Measurements from ENCODE around the gene AFF1.

AFF1 gene

DNA sequence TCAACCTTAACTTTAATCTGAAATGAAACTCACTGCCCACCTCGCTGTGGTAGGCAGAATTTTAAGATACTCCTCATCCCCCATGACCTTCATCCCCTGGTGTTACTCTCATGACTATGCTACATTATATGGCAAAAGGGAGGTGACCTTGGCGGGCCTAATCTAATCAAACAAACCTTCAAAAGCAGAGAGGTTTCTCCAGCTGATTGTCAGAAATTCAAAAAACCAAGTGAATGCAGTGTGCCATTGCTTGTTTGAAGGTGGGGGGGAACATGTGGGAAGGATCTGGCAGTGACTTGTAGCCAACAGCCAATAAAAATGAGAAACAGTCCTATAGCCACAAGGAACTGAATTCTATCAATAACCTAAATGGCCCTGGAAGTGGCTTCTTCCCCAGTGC is 237.1 kb downstream of the AFF1 start:
- H3K79me2 ChIP-seq (ENCODE audit: insufficient read depth, low read length) = no peaks in the 10 kb centered on the region
- H3K4me3 ChIP-seq (ENCODE audit: insufficient read depth, low read length, poor library complexity, severe bottlenecking) = no peak overlapping the region
- no peaks in the 10 kb centered on the region for H3K27me3 ChIP-seq (ENCODE audit: low read length)
- no peaks in the 10 kb centered on the region for H3K9me2 ChIP-seq (replicated peaks; ENCODE audit: insufficient read depth, low read length)
- H3K27ac ChIP-seq (ENCODE audit: low read depth, low read length) = no peak overlapping the region
- H3K9ac ChIP-seq (ENCODE audit: low read length) = no peak overlapping the region
- TF ChIP-seq EZH2phosphoT487 (conservative IDR thresholded peaks at IDR 0.05; ENCODE audit: low read length) = no peak
- TF ChIP-seq, protein P1, sequence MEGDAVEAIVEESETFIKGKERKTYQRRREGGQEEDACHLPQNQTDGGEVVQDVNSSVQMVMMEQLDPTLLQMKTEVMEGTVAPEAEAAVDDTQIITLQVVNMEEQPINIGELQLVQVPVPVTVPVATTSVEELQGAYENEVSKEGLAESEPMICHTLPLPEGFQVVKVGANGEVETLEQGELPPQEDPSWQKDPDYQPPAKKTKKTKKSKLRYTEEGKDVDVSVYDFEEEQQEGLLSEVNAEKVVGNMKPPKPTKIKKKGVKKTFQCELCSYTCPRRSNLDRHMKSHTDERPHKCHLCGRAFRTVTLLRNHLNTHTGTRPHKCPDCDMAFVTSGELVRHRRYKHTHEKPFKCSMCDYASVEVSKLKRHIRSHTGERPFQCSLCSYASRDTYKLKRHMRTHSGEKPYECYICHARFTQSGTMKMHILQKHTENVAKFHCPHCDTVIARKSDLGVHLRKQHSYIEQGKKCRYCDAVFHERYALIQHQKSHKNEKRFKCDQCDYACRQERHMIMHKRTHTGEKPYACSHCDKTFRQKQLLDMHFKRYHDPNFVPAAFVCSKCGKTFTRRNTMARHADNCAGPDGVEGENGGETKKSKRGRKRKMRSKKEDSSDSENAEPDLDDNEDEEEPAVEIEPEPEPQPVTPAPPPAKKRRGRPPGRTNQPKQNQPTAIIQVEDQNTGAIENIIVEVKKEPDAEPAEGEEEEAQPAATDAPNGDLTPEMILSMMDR (IDR thresholded peaks at IDR 0.05; ENCODE audit: insufficient read depth, low read length, poor library complexity, severe bottlenecking) = no peak
- H4K20me1 ChIP-seq (ENCODE audit: low read depth, low read length) = no peaks in the 10 kb centered on the region
- H2AFZ ChIP-seq (ENCODE audit: low read depth, low read length, severe bottlenecking) = no peak overlapping the region
- H3K36me3 ChIP-seq (ENCODE audit: low read length) = no peaks in the 10 kb centered on the region
- H3F3A ChIP-seq (ENCODE audit: insufficient read depth) = no peaks in the 10 kb centered on the region
- H3K4me2 ChIP-seq (ENCODE audit: low read depth, low read length, poor library complexity, severe bottlenecking) = no peak overlapping the region
- no peaks in the 10 kb centered on the region for H3K9me3 ChIP-seq (ENCODE audit: insufficient read depth, low read length)

DNA sequence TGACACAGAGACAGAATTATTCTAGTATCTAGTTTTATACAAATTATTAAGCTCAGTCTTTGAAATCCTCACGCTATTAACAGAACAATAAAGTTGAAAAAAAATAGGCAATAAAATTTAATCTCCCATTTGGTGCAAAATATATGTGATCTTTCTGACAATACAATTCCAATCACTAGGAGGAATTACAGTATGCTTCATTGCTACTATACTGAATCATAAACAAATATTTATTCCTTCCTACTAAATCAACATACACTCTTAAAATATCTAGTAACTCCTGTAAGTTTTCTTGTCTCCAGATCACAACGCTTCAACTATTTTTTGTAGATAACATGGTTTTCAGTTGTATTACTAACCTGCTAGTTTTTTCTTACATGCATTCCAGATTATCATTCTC is 239.9 kb downstream of the AFF1 start:
- Histone ChIP-seq H3K9ac (ENCODE audit: low read length) (no peak overlapping the region), H3K27me3 (ENCODE audit: low read length) (no peaks in the 10 kb centered on the region), H4K20me1 (ENCODE audit: low read depth, low read length) (no peaks in the 10 kb centered on the region), H3F3A (ENCODE audit: insufficient read depth) (no peaks in the 10 kb centered on the region), H3K9me3 (ENCODE audit: insufficient read depth, low read length) (no peaks in the 10 kb centered on the region), H3K4me2 (ENCODE audit: low read depth, low read length, poor library complexity, severe bottlenecking) (no peak overlapping the region), H3K9me2 (replicated peaks; ENCODE audit: insufficient read depth, low read length) (no peaks in the 10 kb centered on the region), H2AFZ (ENCODE audit: low read depth, low read length, severe bottlenecking) (no peak overlapping the region), H3K4me3 (ENCODE audit: insufficient read depth, low read length, poor library complexity, severe bottlenecking) (no peak overlapping the region), H3K27ac (ENCODE audit: low read depth, low read length) (no peak overlapping the region), H3K36me3 (ENCODE audit: low read length) (no peaks in the 10 kb centered on the region), H3K79me2 (ENCODE audit: insufficient read depth, low read length) (no peaks in the 10 kb centered on the region)
- no peak for TF ChIP-seq EZH2phosphoT487 (conservative IDR thresholded peaks at IDR 0.05; ENCODE audit: low read length)
- TF ChIP-seq, protein P1 (IDR thresholded peaks at IDR 0.05; ENCODE audit: insufficient read depth, low read length, poor library complexity, severe bottlenecking) = no peak

DNA sequence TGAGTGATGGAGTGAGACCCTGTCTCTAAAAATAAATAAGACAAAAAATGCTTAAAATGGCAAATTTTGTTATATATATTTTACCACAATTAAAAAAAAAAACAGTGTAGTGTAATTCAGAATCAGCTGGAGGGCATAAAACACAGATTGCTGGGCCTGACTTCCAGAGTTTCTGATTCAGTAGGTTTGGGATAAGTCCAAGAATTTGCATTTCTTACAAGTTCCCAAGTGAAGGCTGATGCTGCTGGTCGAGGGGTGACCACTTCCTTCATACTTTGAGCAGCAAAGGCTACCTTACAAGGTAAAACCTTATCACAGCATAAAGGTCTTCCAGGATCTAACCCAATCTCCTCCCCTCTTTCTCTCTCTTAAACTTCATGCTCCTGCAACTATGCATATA is 244.9 kb downstream of the AFF1 start:
- H3K9me3 ChIP-seq (ENCODE audit: insufficient read depth, low read length) = no peaks in the 10 kb centered on the region
- no peaks in the 10 kb centered on the region for H3F3A ChIP-seq (ENCODE audit: insufficient read depth)
- H3K27me3 ChIP-seq (ENCODE audit: low read length) = no peaks in the 10 kb centered on the region
- no peak overlapping the region for H3K9ac ChIP-seq (ENCODE audit: low read length)
- no peak overlapping the region for H2AFZ ChIP-seq (ENCODE audit: low read depth, low read length, severe bottlenecking)
- no peak overlapping the region for H3K4me3 ChIP-seq (ENCODE audit: insufficient read depth, low read length, poor library complexity, severe bottlenecking)
- no peaks in the 10 kb centered on the region for H4K20me1 ChIP-seq (ENCODE audit: low read depth, low read length)
- no peak for TF ChIP-seq EZH2phosphoT487 (conservative IDR thresholded peaks at IDR 0.05; ENCODE audit: low read length)
- TF ChIP-seq, protein P1 (IDR thresholded peaks at IDR 0.05; ENCODE audit: insufficient read depth, low read length, poor library complexity, severe bottlenecking) = no peak
- H3K4me2 ChIP-seq (ENCODE audit: low read depth, low read length, poor library complexity, severe bottlenecking) = no peak overlapping the region
- no peaks in the 10 kb centered on the region for H3K79me2 ChIP-seq (ENCODE audit: insufficient read depth, low read length)
- no peaks in the 10 kb centered on the region for H3K9me2 ChIP-seq (replicated peaks; ENCODE audit: insufficient read depth, low read length)
- H3K27ac ChIP-seq (ENCODE audit: low read depth, low read length) = no peak overlapping the region
- no peaks in the 10 kb centered on the region for H3K36me3 ChIP-seq (ENCODE audit: low read length)
